HepG2 (cell line): Measurements from ENCODE around the gene ZNF563. TPM values are rescaled to one million over a fixed set of nuclear protein-coding genes. Genes with fewer than 3 reads are reported as not detected.

ENCODE experiments used
- CHCHD3 ChIP-seq: sonication (generic); formaldehyde crosslinking; IDR thresholded peaks from 2 replicates; pipeline ENCODE4 v1.8.0; 2022; ENCODE audit warnings: mild to moderate bottlenecking, missing genetic modification reagents, moderate library complexity
- DZIP1 ChIP-seq: sonication (generic); formaldehyde crosslinking; IDR thresholded peaks from 2 replicates; pipeline ENCODE4 v1.5.0; 2020; ENCODE audit warnings: mild to moderate bottlenecking, missing genetic modification reagents
- HNRNPLL ChIP-seq: fragments of 200-400 bp; formaldehyde crosslinking; IDR thresholded peaks from 2 replicates; pipeline ENCODE4 v1.6.1; 2017; ENCODE audit warnings: mild to moderate bottlenecking, low read depth, low read length; ENCODE audit not compliant: poor library complexity, severe bottlenecking
- PRDM15 ChIP-seq: sonication (generic); formaldehyde crosslinking; IDR thresholded peaks from 2 replicates; pipeline ENCODE4 v1.4.0; 2020; ENCODE audit warnings: missing genetic modification reagents
- REXO4 ChIP-seq: sonication (generic); formaldehyde crosslinking; IDR thresholded peaks from 2 replicates; pipeline ENCODE4 v1.8.0; 2022; ENCODE audit warnings: missing genetic modification reagents, mild to moderate bottlenecking, borderline replicate concordance
- SMYD3 ChIP-seq: sonication (generic); formaldehyde crosslinking; IDR thresholded peaks from 2 replicates; pipeline ENCODE4 v1.8.1; 2023; ENCODE audit warnings: mild to moderate bottlenecking, missing genetic modification reagents
- ZBTB4 ChIP-seq: sonication (generic); formaldehyde crosslinking; IDR thresholded peaks from 2 replicates; pipeline ENCODE4 v1.4.0; 2020; ENCODE audit warnings: missing genetic modification reagents, mild to moderate bottlenecking, borderline replicate concordance
- ZNF142 ChIP-seq: sonication (generic); formaldehyde crosslinking; IDR thresholded peaks from 2 replicates; pipeline ENCODE4 v1.4.0; 2020; ENCODE audit warnings: missing genetic modification reagents
- ZNF720 ChIP-seq: sonication (generic); formaldehyde crosslinking; IDR thresholded peaks from 2 replicates; pipeline ENCODE4 v1.4.0; 2020; ENCODE audit warnings: missing genetic modification reagents
- polyA plus RNA-seq, 8 experiments: library from polyadenylated mRNA; depleted of rRNA in 3 of 8; stranded (reverse) in 7 of 8; unstranded in 1 of 8; fragments of >200 nt; fragmentation: Illumina TruSeq in 4 of 8; extraction: Trizol in 4 of 8; gene quantifications; 2 replicates each; pipeline versions ENCODE4 v1.2.1 to v1.2.3, GENCODE V29; 2011 to 2016; ENCODE audit warnings: low read depth in 4 of 8, missing spikeins in 1 of 8, mixed read lengths in 1 of 8; ENCODE audit not compliant: insufficient read depth in 1 of 8
- total RNA-seq, 5 experiments: library from RNA; depleted of rRNA; stranded (reverse); fragments of >200 nt; fragmentation: Illumina TruSeq; extraction: Trizol; gene quantifications; 2 replicates each; pipeline ENCODE4 v1.2.3, GENCODE V29; 2016; ENCODE audit warnings: low read depth in 1 of 5

Gene ZNF563
- total and polyA plus RNA-seq, 2 of the 13 experiments (the other 11 are each of a cell fraction or from before 2014, with no cell fraction given): 7.5 to 19.5 TPM

GRCh38 chr19:12293777-12294248 lies 39.6 kb downstream of the ZNF563 start (continued):
- TF ChIP-seq PRDM15: 0 out of 2 replicates have a peak, but pooled peaks have one; percentile 13
- no peak for TF ChIP-seq ZNF142
- no peak for TF ChIP-seq DZIP1 (CRISPR knock-in tag)
- TF ChIP-seq ZNF720 (CRISPR knock-in tag): no peak
- no peak for TF ChIP-seq HNRNPLL
- no peak; the same call in 1 of the 2 replicates for TF ChIP-seq SMYD3 (CRISPR knock-in tag)
- TF ChIP-seq REXO4: no peak
- no peak for TF ChIP-seq CHCHD3 (CRISPR knock-in tag)
- no peak for TF ChIP-seq ZBTB4 (CRISPR knock-in tag)
